ENCODE data around the gene FBXO42.
A peak's percentile ranks its signal among the peaks of the same experiment; 100 is the strongest.

The FBXO42 gene

GRCh38 chr1:16294219-16295212 lies 57.8 kb downstream of the FBXO42 start:
- H3K4me3 ChIP-seq (ENCODE audit: low read depth, low read length), result no peak overlapping the region
- TF ChIP-seq MAX (IDR thresholded peaks at IDR 0.05; ENCODE audit: low read depth, low read length) (no peak), POLR2A (IDR thresholded peaks at IDR 0.05; ENCODE audit: extremely low read depth, insufficient read length) (no peak), MYC (IDR thresholded peaks at IDR 0.05; ENCODE audit: low read depth, low read length) (no peak), CTCF (IDR thresholded peaks at IDR 0.05; ENCODE audit: low read depth, low read length) (no peak)
- no peak for DNase-seq (ENCODE audit: low read depth)

- TF ChIP-seq POLR2A (IDR thresholded peaks at IDR 0.05; ENCODE audit: extremely low read depth, insufficient read length) (no peak), CTCF (IDR thresholded peaks at IDR 0.05; ENCODE audit: low read depth, low read length) (no peak), MAX (IDR thresholded peaks at IDR 0.05; ENCODE audit: low read depth, low read length) (no peak), MYC (IDR thresholded peaks at IDR 0.05; ENCODE audit: low read depth, low read length) (no peak)
- H3K4me3 ChIP-seq (ENCODE audit: low read depth, low read length), result no peak overlapping the region
- peak; percentile 12 for DNase-seq (ENCODE audit: low read depth)
Measured at GRCh38 chr1:16293538-16293937, 58.7 kb downstream of the FBXO42 start.

GRCh38 chr1:16292739-16293138 lies 59.5 kb downstream of the FBXO42 start:
- TF ChIP-seq MYC (IDR thresholded peaks at IDR 0.05; ENCODE audit: low read depth, low read length) (no peak), MAX (IDR thresholded peaks at IDR 0.05; ENCODE audit: low read depth, low read length) (no peak), CTCF (IDR thresholded peaks at IDR 0.05; ENCODE audit: low read depth, low read length) (no peak), POLR2A (IDR thresholded peaks at IDR 0.05; ENCODE audit: extremely low read depth, insufficient read length) (no peak)
- no peak for DNase-seq (ENCODE audit: low read depth)
- H3K4me3 ChIP-seq (ENCODE audit: low read depth, low read length), result no peak overlapping the region

GRCh38 chr1:16289959-16290358 lies 62.3 kb downstream of the FBXO42 start:
- H3K4me3 ChIP-seq (ENCODE audit: low read depth, low read length), result no peak overlapping the region
- TF ChIP-seq POLR2A (IDR thresholded peaks at IDR 0.05; ENCODE audit: extremely low read depth, insufficient read length), result no peak
- TF ChIP-seq MAX (IDR thresholded peaks at IDR 0.05; ENCODE audit: low read depth, low read length), result no peak
- no peak for TF ChIP-seq MYC (IDR thresholded peaks at IDR 0.05; ENCODE audit: low read depth, low read length)
- TF ChIP-seq CTCF (IDR thresholded peaks at IDR 0.05; ENCODE audit: low read depth, low read length), result no peak

GRCh38 chr1:16286122-16286521 lies 66.2 kb downstream of the FBXO42 start:
- TF ChIP-seq MYC (IDR thresholded peaks at IDR 0.05; ENCODE audit: low read depth, low read length) (no peak), CTCF (IDR thresholded peaks at IDR 0.05; ENCODE audit: low read depth, low read length) (no peak), MAX (IDR thresholded peaks at IDR 0.05; ENCODE audit: low read depth, low read length) (no peak), POLR2A (IDR thresholded peaks at IDR 0.05; ENCODE audit: extremely low read depth, insufficient read length) (no peak)

More at GRCh38 chr1:16289959-16290358, 62.3 kb downstream of the FBXO42 start:
- no peak for DNase-seq (ENCODE audit: low read depth)

More at GRCh38 chr1:16286122-16286521, 66.2 kb downstream of the FBXO42 start:
- DNase-seq (ENCODE audit: low read depth), result no peak
- H3K4me3 ChIP-seq (ENCODE audit: low read depth, low read length), result no peak overlapping the region
